Fibroblast of mammary gland (primary cell): Measurements from ENCODE around the gene CRABP1.

Experiments
- DNase-seq: peaks from one replicate; pipeline ENCODE4 v3.0.0-alpha.2; 2010; ENCODE audit warnings: low read depth
- H3K4me3 ChIP-seq: 2 replicates; pipeline ENCODE4 v1.5.1; 2011; ENCODE audit warnings: low read depth, mild to moderate bottlenecking, low read length, moderate library complexity; ENCODE audit not compliant: control insufficient read depth
- TF ChIP-seq, protein P1 (sequence below): conservative IDR thresholded peaks from 2 replicates; pipeline ENCODE4 v1.5.1; 2011; ENCODE audit warnings: low read depth, low read length, inconsistent platforms; ENCODE audit not compliant: control insufficient read depth, insufficient read depth

The CRABP1 gene

GRCh38 chr15:78311292-78311691 is 28.9 kb upstream of the CRABP1 start:
- no peak for DNase-seq
- TF ChIP-seq, protein P1, sequence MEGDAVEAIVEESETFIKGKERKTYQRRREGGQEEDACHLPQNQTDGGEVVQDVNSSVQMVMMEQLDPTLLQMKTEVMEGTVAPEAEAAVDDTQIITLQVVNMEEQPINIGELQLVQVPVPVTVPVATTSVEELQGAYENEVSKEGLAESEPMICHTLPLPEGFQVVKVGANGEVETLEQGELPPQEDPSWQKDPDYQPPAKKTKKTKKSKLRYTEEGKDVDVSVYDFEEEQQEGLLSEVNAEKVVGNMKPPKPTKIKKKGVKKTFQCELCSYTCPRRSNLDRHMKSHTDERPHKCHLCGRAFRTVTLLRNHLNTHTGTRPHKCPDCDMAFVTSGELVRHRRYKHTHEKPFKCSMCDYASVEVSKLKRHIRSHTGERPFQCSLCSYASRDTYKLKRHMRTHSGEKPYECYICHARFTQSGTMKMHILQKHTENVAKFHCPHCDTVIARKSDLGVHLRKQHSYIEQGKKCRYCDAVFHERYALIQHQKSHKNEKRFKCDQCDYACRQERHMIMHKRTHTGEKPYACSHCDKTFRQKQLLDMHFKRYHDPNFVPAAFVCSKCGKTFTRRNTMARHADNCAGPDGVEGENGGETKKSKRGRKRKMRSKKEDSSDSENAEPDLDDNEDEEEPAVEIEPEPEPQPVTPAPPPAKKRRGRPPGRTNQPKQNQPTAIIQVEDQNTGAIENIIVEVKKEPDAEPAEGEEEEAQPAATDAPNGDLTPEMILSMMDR, result no peak
- no peak overlapping the region for H3K4me3 ChIP-seq

- DNase-seq, result no peak
- no peak overlapping the region for H3K4me3 ChIP-seq
- TF ChIP-seq, protein P1, result no peak
Measured at GRCh38 chr15:78312536-78312935, 27.6 kb upstream of the CRABP1 start.

DNA sequence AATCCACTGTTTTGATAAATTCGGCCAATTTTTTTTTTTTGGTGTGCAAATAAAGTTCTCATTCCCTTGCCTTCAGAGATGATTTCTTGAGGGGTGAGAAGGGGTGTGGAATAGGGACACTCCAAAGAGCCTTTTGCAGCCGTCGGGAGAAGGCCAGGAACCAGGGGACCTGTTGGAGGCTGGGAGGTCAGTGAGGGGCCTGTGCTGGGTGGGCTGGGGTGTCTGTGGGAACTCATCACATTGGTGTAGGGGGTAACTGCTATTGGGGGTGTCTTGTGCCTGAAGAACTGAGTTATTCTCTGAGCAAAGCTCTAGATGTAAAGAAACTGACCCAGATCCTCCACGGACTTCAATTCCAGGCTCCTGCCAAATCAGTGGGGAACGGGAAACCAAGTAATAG is 27.2 kb upstream of the CRABP1 start:
- no peak for DNase-seq
- TF ChIP-seq, protein P1, result no peak
- H3K4me3 ChIP-seq, result no peak overlapping the region

DNA sequence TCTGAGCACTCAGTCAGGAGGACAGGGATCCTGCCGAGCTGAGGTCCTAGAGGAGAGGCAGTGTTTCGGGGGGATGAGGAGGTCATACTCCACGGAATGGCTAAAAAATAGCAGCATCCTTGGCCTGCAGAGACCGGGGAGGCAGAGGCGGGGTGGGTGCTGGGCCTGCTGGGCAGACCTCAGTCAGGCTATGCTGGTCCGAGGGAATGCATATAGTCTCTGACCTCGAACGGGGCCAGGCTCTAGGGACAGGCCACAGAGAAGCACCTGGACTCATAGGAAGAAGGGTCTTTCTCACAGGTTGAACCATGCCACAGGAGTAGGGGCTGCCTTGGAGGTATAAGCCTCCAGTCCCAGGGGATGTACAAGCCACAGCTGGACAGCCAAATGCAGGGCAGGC is 26.8 kb upstream of the CRABP1 start:
- TF ChIP-seq, protein P1, result no peak
- no peak overlapping the region for H3K4me3 ChIP-seq
- DNase-seq, result no peak

DNA sequence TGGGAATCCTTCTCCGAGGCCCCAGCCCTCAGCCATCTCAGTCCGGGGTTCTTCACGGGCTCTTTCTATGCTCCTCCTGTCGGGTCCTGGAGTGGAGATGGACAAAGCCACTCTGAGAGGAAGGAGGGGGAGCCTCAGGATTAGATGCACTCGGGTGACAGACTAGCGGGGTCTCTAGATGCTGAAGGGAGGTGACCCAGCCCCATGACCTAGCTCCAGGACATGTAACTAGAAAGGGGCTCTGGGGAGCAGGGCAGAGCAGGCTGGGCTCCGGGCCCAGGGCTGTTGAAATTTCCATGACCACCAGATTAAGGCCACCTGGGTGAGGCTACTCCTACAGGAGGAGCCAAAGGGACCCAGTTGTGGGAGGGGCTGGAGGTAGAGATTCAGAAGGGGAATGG is 26.0 kb upstream of the CRABP1 start:
- TF ChIP-seq, protein P1, result no peak
- H3K4me3 ChIP-seq, result no peak overlapping the region
- no peak for DNase-seq

DNA sequence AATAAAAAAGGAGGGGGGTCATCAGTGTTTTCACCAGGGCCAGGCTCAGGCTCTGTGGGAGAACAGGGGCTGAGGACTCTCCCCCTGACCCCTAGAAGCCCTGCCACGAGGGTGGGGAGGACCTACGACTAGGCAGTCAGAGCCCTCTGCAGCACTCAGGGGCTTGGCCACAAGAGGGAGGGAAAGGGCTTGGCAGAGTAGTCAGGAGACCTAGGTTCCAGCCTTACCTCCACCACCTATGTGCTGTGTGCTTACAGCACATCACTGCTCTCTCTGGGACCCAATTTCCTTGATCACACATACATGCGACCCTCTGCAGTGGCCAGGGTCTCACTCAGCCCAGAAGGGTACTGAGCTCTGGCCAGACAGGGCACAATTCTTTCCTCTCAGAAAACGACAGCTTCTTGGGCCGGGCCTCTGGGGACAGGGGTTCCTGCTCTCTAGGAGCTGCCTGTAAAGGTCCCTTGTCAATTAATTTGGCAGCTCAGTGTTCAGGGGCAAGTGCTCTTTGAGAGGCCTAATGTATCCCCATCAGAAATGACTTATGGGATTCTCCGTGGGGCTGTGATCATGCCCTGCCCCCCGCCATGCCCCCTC is 24.4 kb upstream of the CRABP1 start:
- DNase-seq, result no peak
- no peak overlapping the region for H3K4me3 ChIP-seq
- TF ChIP-seq, protein P1, result no peak
